SU-DHL-6 (cell line): ENCODE data around the gene SETD1A.

Experiments
- H2AFZ ChIP-seq: fragments of 200-600 bp; sonication (generic); 2 replicates; pipeline ENCODE4 v1.6.1; 2014; ENCODE audit warnings: low read depth, mild to moderate bottlenecking, moderate library complexity, mixed read lengths, antibody characterized with exemption, low read length; ENCODE audit not compliant: severe bottlenecking
- H3F3A ChIP-seq: fragments of 200-600 bp; shearing (Covaris generic); 2 replicates; pipeline ENCODE4 v1.6.0; 2016; ENCODE audit warnings: antibody characterized with exemption, mild to moderate bottlenecking; ENCODE audit not compliant: insufficient read depth
- H3K27ac ChIP-seq: fragments of 200-600 bp; sonication (generic); 2 replicates; pipeline ENCODE4 v1.5.1; 2016; ENCODE audit warnings: low read depth, mild to moderate bottlenecking, low read length, moderate library complexity, mixed read lengths
- H3K27me3 ChIP-seq: fragments of 200-600 bp; sonication (generic), shearing (Covaris generic); 2 replicates; pipeline ENCODE4 v1.6.0; 2014; ENCODE audit warnings: mild to moderate bottlenecking, low read length
- H3K36me3 ChIP-seq: fragments of 200-600 bp; sonication (generic); 2 replicates; pipeline ENCODE4 v1.6.1; 2014; ENCODE audit warnings: mild to moderate bottlenecking, low read length, mixed read lengths
- H3K4me2 ChIP-seq: fragments of 300-600, 200-600 bp; shearing (Covaris generic), sonication (generic); 2 replicates; pipeline ENCODE4 v1.6.0; 2014; ENCODE audit warnings: low read length, low read depth, mild to moderate bottlenecking; ENCODE audit not compliant: poor library complexity, severe bottlenecking
- H3K4me3 ChIP-seq: fragments of 200-600 bp; sonication (generic); 2 replicates; pipeline ENCODE4 v1.5.1; 2014; ENCODE audit warnings: antibody characterized with exemption, low read length, mild to moderate bottlenecking, mixed read lengths; ENCODE audit not compliant: insufficient read depth, poor library complexity, severe bottlenecking
- H3K79me2 ChIP-seq: fragments of 200-600 bp; sonication (generic); 2 replicates; pipeline ENCODE4 v1.6.1; 2014; ENCODE audit warnings: mild to moderate bottlenecking, low read length, moderate library complexity; ENCODE audit not compliant: insufficient read depth
- H3K9ac ChIP-seq: fragments of 200-600 bp; sonication (generic); 2 replicates; pipeline ENCODE4 v1.7.0; 2014; ENCODE audit warnings: mild to moderate bottlenecking, low read length
- H3K9me2 ChIP-seq: fragments of 200-600 bp; sonication (generic); replicated peaks from 2 replicates; pipeline ENCODE4 v1.6.1; 2014; ENCODE audit warnings: low read length; ENCODE audit not compliant: insufficient read depth
- H3K9me3 ChIP-seq: fragments of 200-600 bp; sonication (generic); 2 replicates; pipeline ENCODE4 v1.6.1; 2014; ENCODE audit warnings: low read length, mixed read lengths; ENCODE audit not compliant: insufficient read depth
- H4K20me1 ChIP-seq: fragments of 200-600 bp; sonication (generic); 2 replicates; pipeline ENCODE4 v1.6.1; 2014; ENCODE audit warnings: low read depth, mild to moderate bottlenecking, antibody characterized with exemption, low read length, moderate library complexity, mixed read lengths
- EZH2phosphoT487 ChIP-seq: fragments of 200-600 bp; sonication (generic), shearing (Covaris generic); conservative IDR thresholded peaks from 2 replicates; pipeline ENCODE4 v1.6.1; 2018; ENCODE audit warnings: mild to moderate bottlenecking, antibody characterized with exemption, low read length, moderate library complexity, mixed read lengths
- TF ChIP-seq, protein P1 (sequence below): fragments of 200-600 bp; sonication (generic); IDR thresholded peaks from one replicate; pipeline ENCODE4 v1.5.1; 2017; ENCODE audit warnings: antibody characterized with exemption, mild to moderate bottlenecking, low read length, moderate library complexity; ENCODE audit not compliant: insufficient read depth, poor library complexity, severe bottlenecking

Gene SETD1A

DNA sequence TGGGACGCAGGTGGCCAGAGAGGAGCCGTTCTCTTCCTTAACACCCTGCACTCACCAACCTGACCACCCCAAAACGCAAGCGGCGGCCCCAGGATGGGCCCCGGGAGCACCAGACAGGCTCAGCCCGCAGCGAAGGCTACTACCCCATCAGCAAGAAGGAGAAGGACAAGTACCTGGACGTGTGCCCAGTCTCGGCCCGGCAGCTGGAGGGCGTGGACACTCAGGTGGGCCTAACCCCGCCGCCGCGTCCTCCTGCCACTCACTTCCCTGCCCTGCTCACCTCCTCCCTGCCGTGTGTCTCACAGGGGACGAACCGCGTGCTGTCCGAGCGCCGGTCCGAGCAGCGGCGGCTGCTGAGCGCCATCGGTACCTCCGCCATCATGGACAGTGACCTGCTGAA is 22.9 kb downstream of the SETD1A start:
- H4K20me1 ChIP-seq = no peaks in the 10 kb centered on the region
- H3K4me2 ChIP-seq = no peak overlapping the region
- H3K4me3 ChIP-seq = no peak overlapping the region
- no peak overlapping the region for H2AFZ ChIP-seq
- no peaks in the 10 kb centered on the region for H3K9me3 ChIP-seq
- H3K9me2 ChIP-seq = no peaks in the 10 kb centered on the region
- H3K9ac ChIP-seq = no peak overlapping the region
- no peak for TF ChIP-seq EZH2phosphoT487
- TF ChIP-seq, protein P1, sequence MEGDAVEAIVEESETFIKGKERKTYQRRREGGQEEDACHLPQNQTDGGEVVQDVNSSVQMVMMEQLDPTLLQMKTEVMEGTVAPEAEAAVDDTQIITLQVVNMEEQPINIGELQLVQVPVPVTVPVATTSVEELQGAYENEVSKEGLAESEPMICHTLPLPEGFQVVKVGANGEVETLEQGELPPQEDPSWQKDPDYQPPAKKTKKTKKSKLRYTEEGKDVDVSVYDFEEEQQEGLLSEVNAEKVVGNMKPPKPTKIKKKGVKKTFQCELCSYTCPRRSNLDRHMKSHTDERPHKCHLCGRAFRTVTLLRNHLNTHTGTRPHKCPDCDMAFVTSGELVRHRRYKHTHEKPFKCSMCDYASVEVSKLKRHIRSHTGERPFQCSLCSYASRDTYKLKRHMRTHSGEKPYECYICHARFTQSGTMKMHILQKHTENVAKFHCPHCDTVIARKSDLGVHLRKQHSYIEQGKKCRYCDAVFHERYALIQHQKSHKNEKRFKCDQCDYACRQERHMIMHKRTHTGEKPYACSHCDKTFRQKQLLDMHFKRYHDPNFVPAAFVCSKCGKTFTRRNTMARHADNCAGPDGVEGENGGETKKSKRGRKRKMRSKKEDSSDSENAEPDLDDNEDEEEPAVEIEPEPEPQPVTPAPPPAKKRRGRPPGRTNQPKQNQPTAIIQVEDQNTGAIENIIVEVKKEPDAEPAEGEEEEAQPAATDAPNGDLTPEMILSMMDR = no peak
- no peaks in the 10 kb centered on the region for H3K27me3 ChIP-seq
- H3K79me2 ChIP-seq = no peaks in the 10 kb centered on the region
- no peaks in the 10 kb centered on the region; the same call in 1 of the 2 replicates for H3F3A ChIP-seq
- no peak overlapping the region for H3K27ac ChIP-seq
- no peaks in the 10 kb centered on the region for H3K36me3 ChIP-seq

DNA sequence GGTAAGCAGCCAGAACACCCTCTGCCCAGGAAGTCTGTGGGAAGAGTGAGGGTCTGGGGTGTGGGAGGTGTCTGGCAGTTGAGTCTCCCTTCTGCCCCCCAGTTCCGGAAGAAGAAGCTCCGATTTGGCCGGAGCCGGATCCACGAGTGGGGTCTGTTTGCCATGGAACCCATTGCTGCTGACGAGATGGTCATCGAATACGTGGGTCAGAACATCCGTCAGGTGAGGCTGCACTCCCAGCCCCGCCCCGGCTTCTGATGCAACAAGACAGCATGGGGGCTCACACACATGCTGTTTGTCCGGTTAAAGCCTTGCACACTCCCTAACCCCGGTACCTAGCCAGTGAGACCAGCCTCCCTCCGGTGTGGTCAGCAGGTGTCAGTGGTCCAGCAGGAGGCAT is 23.4 kb downstream of the SETD1A start:
- TF ChIP-seq, protein P1 = no peak
- no peak for TF ChIP-seq EZH2phosphoT487
- no peaks in the 10 kb centered on the region for H3K9me3 ChIP-seq
- no peaks in the 10 kb centered on the region for H3K9me2 ChIP-seq
- no peaks in the 10 kb centered on the region; the same call in 1 of the 2 replicates for H3F3A ChIP-seq
- H3K4me3 ChIP-seq = no peak overlapping the region
- H3K4me2 ChIP-seq = no peak overlapping the region
- no peak overlapping the region for H2AFZ ChIP-seq
- H3K36me3 ChIP-seq = no peaks in the 10 kb centered on the region
- no peaks in the 10 kb centered on the region for H4K20me1 ChIP-seq
- H3K9ac ChIP-seq = no peak overlapping the region
- H3K27me3 ChIP-seq = no peaks in the 10 kb centered on the region
- H3K27ac ChIP-seq = no peak overlapping the region
- no peaks in the 10 kb centered on the region for H3K79me2 ChIP-seq

DNA sequence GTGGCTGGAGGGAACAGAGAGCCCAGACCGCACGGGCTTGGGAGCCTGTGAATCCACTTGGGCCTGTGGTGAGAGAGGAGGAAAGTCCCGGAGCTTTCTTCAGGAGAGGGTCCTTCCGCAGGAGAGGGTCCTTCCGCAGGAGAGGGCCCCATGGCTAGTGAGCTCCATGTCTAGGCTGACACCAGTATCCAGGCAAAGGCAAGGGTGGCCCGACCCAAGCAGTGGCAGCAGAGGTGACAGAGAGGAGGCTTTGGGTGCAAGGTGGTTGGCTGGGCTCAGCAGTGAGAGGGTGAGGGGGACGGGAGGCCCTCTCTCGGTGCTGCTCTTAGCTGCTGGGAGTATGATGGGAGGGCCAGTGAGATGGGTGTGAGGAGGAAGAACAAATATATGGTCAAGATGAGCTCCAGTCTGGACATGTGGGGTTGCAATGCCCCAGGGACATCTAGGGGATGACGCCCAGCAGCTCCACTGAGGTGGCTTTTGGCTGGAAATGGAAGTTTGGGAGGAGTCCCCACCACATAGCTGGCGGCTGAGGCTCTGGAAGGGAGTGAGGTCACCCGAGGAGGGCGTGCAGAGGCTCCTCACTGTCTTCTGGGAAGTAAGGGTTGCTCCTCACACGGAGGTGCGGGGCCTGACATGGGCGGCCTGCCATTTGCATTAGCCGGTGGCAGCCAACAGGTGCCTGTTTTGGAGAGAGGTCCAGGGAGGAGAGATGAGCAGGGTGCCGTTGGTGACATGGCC is 25.2 kb downstream of the SETD1A start:
- H2AFZ ChIP-seq = no peak overlapping the region
- H3K9me3 ChIP-seq = no peaks in the 10 kb centered on the region
- no peak overlapping the region for H3K4me3 ChIP-seq
- no peaks in the 10 kb centered on the region for H4K20me1 ChIP-seq
- TF ChIP-seq, protein P1 = no peak
- no peak for TF ChIP-seq EZH2phosphoT487
- no peak overlapping the region for H3K9ac ChIP-seq
- H3K79me2 ChIP-seq = no peaks in the 10 kb centered on the region
- H3K27me3 ChIP-seq = no peaks in the 10 kb centered on the region
- no peak overlapping the region for H3K4me2 ChIP-seq
- no peaks in the 10 kb centered on the region for H3K9me2 ChIP-seq
- no peaks in the 10 kb centered on the region; the same call in 1 of the 2 replicates for H3F3A ChIP-seq
- H3K36me3 ChIP-seq = no peaks in the 10 kb centered on the region
- H3K27ac ChIP-seq = no peak overlapping the region
